VCaP (cell line): ENCODE data around the gene IQSEC1.

Source experiments
- H3K27ac ChIP-seq: fragments of 450-650 bp; 2 replicates; pipeline ENCODE4 v1.5.1; 2017
- TF ChIP-seq, protein P1 (sequence below): fragments of 450-650 bp; conservative IDR thresholded peaks from 2 replicates; pipeline ENCODE4 v1.5.1; 2017; ENCODE audit warnings: mild to moderate bottlenecking, moderate library complexity

IQSEC1 gene

DNA sequence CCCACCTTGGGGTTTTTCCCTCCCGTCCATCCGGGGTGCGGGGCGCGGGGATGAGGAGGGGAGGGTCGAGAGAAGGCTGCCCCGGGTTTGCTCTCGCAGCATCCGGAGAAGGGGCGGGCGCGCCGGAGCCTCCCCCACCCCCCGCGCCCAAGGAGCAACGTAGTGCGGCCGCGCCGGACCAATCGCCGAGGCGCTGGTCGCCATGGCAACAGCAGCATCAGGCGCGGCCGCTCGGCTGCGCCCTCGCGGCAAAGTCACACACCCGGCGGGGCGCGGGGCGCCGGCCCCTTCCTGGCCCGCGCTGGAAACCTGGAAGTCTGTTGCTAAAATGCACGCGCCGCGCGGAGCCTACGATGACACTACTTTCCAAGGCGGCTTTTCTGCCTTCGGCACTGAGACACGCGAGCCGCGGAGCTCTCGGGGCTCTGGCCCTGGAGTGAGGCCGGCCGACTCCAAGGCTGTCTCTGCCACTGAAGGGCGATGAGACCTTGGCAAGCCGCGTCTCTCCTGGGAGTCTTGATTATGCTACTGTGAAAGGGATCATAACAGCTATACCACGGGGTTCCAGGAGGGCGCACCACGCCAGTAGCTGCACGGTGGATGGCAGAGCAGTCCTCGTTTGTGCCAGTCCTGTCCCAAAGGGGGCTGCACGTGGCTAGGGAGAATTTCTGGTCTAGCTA lies at the start of gene IQSEC1:
TSS of gene IQSEC1 (minus strand) at position 104 of the 680 bp plus-strand sequence. CDS start 415 bp downstream, outside the sequence.
- H3K27ac ChIP-seq = no peak within 1 kb of the TSS
- TF ChIP-seq, protein P1, sequence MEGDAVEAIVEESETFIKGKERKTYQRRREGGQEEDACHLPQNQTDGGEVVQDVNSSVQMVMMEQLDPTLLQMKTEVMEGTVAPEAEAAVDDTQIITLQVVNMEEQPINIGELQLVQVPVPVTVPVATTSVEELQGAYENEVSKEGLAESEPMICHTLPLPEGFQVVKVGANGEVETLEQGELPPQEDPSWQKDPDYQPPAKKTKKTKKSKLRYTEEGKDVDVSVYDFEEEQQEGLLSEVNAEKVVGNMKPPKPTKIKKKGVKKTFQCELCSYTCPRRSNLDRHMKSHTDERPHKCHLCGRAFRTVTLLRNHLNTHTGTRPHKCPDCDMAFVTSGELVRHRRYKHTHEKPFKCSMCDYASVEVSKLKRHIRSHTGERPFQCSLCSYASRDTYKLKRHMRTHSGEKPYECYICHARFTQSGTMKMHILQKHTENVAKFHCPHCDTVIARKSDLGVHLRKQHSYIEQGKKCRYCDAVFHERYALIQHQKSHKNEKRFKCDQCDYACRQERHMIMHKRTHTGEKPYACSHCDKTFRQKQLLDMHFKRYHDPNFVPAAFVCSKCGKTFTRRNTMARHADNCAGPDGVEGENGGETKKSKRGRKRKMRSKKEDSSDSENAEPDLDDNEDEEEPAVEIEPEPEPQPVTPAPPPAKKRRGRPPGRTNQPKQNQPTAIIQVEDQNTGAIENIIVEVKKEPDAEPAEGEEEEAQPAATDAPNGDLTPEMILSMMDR = no peak

- H3K27ac ChIP-seq = peak overlapping the region; percentile 65
- TF ChIP-seq, protein P1 = no peak
These were observed 49.1 kb upstream of the IQSEC1 start for GRCh38 chr3:13122081-13123012.

- peak overlapping the region; percentile 65 for H3K27ac ChIP-seq
- TF ChIP-seq, protein P1 = no peak
These were observed 48.3 kb upstream of the IQSEC1 start for GRCh38 chr3:13121553-13122001.

- peak overlapping the region; percentile 65 for H3K27ac ChIP-seq
- TF ChIP-seq, protein P1 = no peak
These were observed 47.8 kb upstream of the IQSEC1 start for GRCh38 chr3:13120928-13121552.

- TF ChIP-seq, protein P1 = no peak
- peak overlapping the region; percentile 65 for H3K27ac ChIP-seq
These were observed 47.2 kb upstream of the IQSEC1 start for GRCh38 chr3:13120289-13120927.

- TF ChIP-seq, protein P1 = no peak
- peak overlapping the region; percentile 65 for H3K27ac ChIP-seq
These were observed 46.4 kb upstream of the IQSEC1 start for GRCh38 chr3:13119471-13120220.
